GM21723 (cell line): ENCODE measurements around the gene AFTPH.
A peak's percentile ranks its signal among the peaks of the same experiment; 100 is the strongest.

Experiments
- ATAC-seq: cut with Tn5 transposase; IDR thresholded peaks from one replicate; pipeline ENCODE4 v1.9.1; 2021; ENCODE audit warnings: mild to moderate bottlenecking, moderate library complexity; ENCODE audit not compliant: unreplicated experiment

AFTPH gene

GRCh38 chr2:64523666-64524603, at the start of gene AFTPH:
Gene AFTPH (plus strand): TSS chr2:64524328. CDS start chr2:64551475, 27,147 bp downstream.
- ATAC-seq: peak; percentile 86

DNA sequence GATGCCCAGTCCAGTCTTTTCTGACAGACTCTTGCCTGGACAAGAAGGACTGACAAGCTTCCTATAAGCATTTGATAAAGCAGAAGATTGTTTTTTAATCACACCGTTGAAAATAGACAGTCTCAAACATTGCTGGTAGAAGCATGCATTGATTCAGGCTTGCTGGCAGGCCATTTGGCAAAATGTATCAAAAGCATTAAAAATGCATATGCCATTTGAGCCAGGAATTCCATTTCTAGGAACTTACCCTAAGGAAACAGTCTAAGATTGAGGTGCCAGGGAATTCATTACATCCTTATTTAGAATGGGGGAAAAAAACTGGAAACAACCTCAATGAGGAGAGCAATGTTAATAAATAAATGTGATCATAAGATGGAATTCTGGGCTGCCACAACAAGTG, 49.5 kb upstream of the AFTPH start:
- no peak for ATAC-seq

- ATAC-seq: no peak
Observed at GRCh38 chr2:64477037-64477436, 47.1 kb upstream of the AFTPH start.

DNA sequence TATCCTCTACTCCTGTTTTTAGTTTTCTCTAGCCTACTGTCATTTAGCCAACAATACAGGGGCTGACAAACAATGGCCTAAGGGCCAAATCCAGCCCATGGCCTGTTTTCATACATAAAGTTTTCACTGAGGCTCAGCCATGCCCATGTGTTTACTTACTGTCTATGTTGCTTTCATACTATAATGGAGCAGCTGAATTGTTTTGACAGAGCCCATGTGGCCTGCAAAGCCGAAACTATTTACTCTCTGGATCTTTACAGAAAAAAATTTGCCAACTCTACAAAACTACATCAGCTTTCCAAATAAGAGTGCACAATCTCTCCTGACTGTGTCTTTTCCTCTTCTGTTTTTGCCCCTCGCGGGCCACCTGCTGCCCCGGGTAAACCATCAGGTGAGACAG, 46.1 kb upstream of the AFTPH start:
- no peak for ATAC-seq

GRCh38 chr2:64478502-64479230, 45.5 kb upstream of the AFTPH start:
- ATAC-seq: no peak

DNA sequence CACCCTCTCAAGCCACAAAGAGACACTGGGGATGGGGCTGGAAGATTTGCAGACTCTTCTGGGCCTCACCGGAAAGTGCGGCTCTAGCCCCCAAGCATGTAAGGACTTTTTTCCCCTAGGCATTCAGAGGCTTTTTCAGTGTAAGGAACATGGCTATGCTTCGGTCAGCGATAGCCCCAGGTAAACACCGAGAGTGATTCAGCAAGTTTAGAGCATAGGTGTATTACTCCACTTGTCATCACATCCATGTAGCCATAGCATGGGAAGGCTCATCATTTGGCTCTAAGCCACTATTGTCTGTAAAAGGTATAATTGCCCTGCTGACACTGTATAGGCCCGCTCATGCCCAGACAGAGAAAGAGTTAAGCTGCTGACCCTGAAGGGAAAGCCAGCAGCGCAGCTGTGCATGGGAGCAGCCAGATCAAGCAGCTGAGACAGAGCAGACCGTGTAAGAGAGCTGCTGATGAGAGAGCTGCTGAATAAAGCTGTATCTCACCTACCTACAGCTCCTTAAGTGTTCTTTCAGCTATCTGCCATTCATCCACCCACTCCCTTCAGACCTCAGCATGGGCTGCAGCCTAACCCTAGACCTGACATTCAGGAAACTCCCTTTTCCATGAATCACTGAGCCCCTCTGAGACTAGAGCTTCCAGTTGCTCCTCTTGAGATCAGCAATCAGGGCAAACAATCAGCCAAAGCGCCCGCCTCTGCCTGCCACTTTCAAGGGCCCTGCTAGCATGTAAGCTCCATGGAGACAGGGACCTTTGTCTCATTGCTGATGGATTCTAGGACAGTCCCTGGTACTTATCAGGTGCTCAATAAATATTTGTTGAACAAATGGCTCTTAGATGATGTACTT, 44.6 kb upstream of the AFTPH start:
- no peak for ATAC-seq

DNA sequence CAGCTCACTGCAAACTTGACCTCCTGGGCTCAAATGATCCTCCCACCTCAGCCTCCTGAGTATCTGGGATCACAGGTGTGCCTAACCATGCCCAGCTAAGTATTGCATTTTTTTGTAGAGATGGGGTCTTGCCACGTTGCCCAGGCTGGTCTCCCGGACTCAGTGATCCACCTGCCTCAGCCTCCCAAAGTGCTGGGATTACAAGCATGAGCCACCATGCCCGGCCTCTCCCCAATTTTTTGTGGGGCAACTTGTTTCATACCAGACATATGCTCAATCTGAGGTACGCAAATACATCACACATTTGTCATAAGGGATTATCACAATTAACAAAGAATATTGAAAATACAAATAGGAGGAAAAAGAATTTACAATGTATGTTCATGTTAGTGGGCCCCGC, 42.5 kb upstream of the AFTPH start:
- ATAC-seq: no peak

- ATAC-seq: no peak
Observed at GRCh38 chr2:64482243-64482642, 41.9 kb upstream of the AFTPH start.

- ATAC-seq: no peak
Observed at GRCh38 chr2:64482765-64483504, 41.2 kb upstream of the AFTPH start.

DNA sequence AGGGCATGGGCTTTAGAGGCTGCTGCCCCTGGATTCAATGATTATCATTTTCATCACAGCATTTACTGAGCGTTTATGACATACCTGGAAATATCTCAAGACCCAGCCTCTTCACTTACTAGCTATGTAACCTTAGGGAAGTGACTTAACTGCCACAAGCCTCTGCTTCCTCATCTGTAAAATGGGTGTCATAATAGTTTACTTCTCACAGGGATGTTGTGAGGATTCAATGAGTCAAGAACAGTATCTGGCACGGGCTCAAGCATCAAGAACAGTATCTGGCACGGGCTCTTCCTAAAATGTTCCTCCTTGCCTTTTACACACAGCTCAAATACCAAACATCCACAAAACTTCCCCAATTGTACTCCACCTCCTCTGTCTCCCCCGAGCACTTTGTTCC, 38.8 kb upstream of the AFTPH start:
- ATAC-seq: no peak

GRCh38 chr2:64485961-64486360, 38.2 kb upstream of the AFTPH start:
- ATAC-seq: no peak

GRCh38 chr2:64487256-64488049, 36.7 kb upstream of the AFTPH start:
- ATAC-seq: no peak

DNA sequence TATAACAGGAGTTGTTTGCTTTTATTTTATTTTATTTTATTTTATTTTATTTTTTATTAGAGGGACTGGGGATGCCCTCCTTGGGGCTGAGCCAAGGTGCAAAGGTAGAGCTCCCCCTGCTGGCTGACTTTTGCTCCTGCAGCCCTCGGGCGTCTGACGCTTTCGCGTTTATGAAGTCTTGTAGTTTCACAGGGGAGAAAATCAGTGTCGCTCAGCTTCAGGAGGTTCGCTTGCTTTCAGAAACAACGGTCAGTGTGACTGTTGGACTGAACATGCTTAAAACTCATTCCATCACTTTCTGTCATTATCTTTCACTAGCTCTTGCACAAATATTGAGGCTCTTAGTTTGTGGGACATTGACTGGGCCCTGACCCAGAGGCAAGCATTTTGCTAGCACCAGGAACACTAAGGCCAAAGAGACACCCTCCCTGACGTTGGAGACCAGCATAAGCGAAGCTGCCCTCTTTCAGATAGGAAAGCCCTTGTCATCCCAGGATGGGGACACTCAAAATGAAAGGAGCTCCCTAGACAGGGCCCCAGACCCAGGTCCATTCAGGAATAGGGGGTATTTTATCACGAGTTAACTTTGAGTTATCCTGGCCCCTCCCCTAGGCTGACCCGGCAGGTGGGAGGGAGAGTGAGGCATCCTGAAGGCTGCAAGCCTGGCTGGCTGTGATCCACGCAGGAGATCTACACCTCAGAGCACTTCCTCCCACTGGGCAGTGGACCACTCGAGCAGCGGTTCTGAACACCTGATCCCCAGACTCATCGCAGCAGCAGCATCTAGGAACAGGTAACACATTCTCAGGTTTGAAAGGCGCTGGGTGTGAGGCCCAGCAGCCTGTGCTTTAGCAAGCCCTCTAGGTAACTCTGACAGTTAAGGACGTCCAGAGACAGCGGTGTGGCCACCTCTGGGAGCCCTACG, 35.8 kb upstream of the AFTPH start:
- no peak for ATAC-seq

DNA sequence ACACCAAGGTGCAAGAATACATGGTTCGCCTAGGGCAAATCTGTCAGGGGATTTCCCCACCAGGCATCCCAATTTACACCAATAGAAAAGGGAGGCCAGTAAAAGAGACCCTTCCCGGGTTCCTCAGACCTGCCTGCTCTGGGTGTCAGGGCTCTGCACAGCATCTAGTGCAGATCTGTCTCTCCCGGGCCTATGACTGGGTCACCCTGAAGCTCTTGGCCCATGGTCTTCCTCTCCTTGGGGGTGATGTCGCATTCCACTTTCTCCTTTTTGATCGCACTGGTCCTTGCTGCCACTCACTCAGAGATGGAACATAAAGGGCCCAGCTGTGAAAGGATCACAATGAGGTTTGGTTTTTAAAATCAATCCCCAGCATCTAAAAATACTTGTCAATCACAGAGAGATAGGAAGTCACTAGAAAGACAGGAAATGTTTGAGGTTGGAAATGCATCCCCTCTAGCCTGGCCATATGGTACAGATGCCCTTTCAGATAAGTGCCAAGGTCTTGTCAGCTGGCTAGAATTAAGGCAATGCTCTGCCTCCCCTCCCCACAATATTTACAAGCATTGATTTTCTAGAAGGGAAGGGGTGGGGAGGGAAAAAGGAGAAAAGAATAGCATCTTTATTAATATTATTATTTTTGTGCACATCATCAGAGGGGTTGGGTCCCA, 34.9 kb upstream of the AFTPH start:
- ATAC-seq: no peak

GRCh38 chr2:64491426-64491825, 32.7 kb upstream of the AFTPH start:
- ATAC-seq: no peak

DNA sequence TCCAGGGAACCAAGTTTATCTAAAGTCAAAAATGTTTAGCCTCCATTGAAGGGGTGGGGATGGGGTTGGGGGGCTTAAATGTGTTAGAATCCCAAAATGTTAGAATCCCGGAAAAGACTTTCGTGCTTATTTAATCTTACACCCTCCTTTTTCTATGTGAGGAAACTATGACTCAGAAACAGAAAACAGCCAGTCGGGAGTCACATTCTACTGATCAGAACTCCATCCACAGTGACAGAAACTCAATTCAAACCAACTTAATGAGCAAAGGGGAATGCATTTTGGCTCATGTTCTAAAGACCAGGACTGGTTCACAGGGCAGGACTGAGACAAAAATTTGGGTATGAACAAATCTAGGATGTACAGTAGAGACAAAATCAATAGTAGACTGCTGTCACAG, 31.9 kb upstream of the AFTPH start:
- no peak for ATAC-seq

GRCh38 chr2:64492821-64493220, 31.3 kb upstream of the AFTPH start:
- no peak for ATAC-seq

DNA sequence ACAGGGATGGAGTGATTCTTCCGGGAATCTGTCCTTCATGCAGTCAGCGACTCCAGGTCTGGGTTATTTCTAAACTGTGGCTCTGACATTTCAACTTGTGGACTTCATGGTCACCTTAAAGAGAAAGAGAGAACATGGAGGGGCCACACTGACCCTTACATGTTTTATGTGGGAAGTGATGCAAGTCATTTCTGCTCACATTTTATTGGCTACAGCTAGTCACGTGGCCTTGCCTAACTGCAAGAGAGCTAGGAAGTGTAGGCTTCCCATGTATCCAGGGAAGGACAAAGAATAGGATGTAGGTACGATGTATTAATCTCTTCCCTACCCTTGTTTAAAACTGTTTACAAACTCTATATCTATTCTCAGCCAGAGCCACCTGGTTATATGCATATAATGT, 30.3 kb upstream of the AFTPH start:
- no peak for ATAC-seq
